B cell (primary cell): Measurements from ENCODE around the gene ACP3. TPM values are rescaled to one million over a fixed set of nuclear protein-coding genes. Genes with fewer than 3 reads are reported as not detected.

Experiments used
- ATAC-seq: fragments of 200-7000 bp; cut with Tn5 transposase; one replicate; pipeline ENCODE4 v1.10.0; 2021; ENCODE audit warnings: low read depth, mild to moderate bottlenecking, moderate number of reproducible peaks, moderate library complexity
- CTCF ChIA-PET: fragments of 350-600 bp; sonication (Branson Sonifier 250); formaldehyde crosslinking; loops from one replicate; lab custom pipeline; 2021; ENCODE audit warnings: antibody characterized with exemption, inconsistent platforms; lab: Charles Lee
- POLR2A ChIA-PET: fragments of 350-600 bp; sonication (Branson Sonifier 250); formaldehyde crosslinking; loops from one replicate; lab custom pipeline; 2021; ENCODE audit warnings: antibody characterized with exemption; lab: Charles Lee
- DNase-seq: peaks from one replicate; pipeline ENCODE4 v3.0.0; 2013
- H2AFZ ChIP-seq: 2 replicates; pipeline ENCODE4 v1.6.1; 2012; ENCODE audit warnings: mild to moderate bottlenecking, low read depth, low read length; ENCODE audit not compliant: insufficient read depth, poor library complexity, severe bottlenecking
- H3K27ac ChIP-seq, 2 donors: 1 replicate in 1 of 2; 2 replicates in 1 of 2; pipeline ENCODE4 v1.5.1; 2012 to 2013; ENCODE audit warnings: low read length in 2 of 2, mild to moderate bottlenecking in 2 of 2, moderate library complexity in 1 of 2
- H3K27me3 ChIP-seq, 4 experiments: fragments of 200-600 bp in 1 of 4; sonication (generic) in 1 of 4; replicated peaks in 1 of 4; 1 replicate in 2 of 4; 2 replicates in 2 of 4; pipeline versions ENCODE4 v1.6.1 to v1.7.0; 2013 to 2016; ENCODE audit warnings: low read length in 3 of 4, mild to moderate bottlenecking in 2 of 4, mixed read lengths in 1 of 4, moderate library complexity in 1 of 4; ENCODE audit not compliant: insufficient read depth in 4 of 4, control insufficient read depth in 3 of 4; ENCODE audit errors: control extremely low read depth in 1 of 4
- H3K36me3 ChIP-seq, 2 experiments: replicated peaks in 1 of 2; 1 replicate in 1 of 2; 2 replicates in 1 of 2; pipeline versions ENCODE4 v1.6.1 to v1.7.1; 2013; ENCODE audit warnings: low read length in 1 of 2; ENCODE audit not compliant: insufficient read depth in 2 of 2, control insufficient read depth in 1 of 2; ENCODE audit errors: control extremely low read depth in 1 of 2, extremely low read depth in 1 of 2
- H3K4me1 ChIP-seq, 2 donors: fragments of 200-600 bp in 1 of 2; sonication (generic) in 1 of 2; 1 replicate in 1 of 2; 2 replicates in 1 of 2; pipeline versions ENCODE4 v1.5.1 to v1.6.1; 2013 to 2017; ENCODE audit warnings: low read length in 2 of 2; ENCODE audit not compliant: control insufficient read depth in 2 of 2, insufficient read depth in 2 of 2
- H3K4me2 ChIP-seq: replicated peaks from 2 replicates; pipeline ENCODE3; 2012; ENCODE audit warnings: mild to moderate bottlenecking, low read depth, low read length; ENCODE audit not compliant: poor library complexity, severe bottlenecking
- H3K4me3 ChIP-seq, 5 experiments: fragments of 200-600 bp in 1 of 5; sonication (generic) in 1 of 5; 1 replicate in 3 of 5; 2 replicates in 2 of 5; pipeline versions ENCODE4 v1.5.1 to v1.7.0; 2011 to 2016; ENCODE audit warnings: low read length in 4 of 5, mild to moderate bottlenecking in 4 of 5, low read depth in 2 of 5, control low read depth in 1 of 5, moderate library complexity in 1 of 5; ENCODE audit not compliant: insufficient read depth in 1 of 5; ENCODE audit errors: control extremely low read depth in 1 of 5, extremely low read depth in 1 of 5
- H3K79me2 ChIP-seq: fragments of 200-600 bp; sonication (generic); one replicate; pipeline ENCODE4 v1.6.0; 2016; ENCODE audit warnings: low read length; ENCODE audit not compliant: control insufficient read depth, insufficient read depth
- H3K9ac ChIP-seq: fragments of 200-600 bp; sonication (generic); 2 replicates; pipeline ENCODE4 v1.6.1; 2017; ENCODE audit warnings: mild to moderate bottlenecking, low read length, moderate library complexity
- H3K9me3 ChIP-seq, 3 donors: one replicate each; pipeline versions ENCODE4 v1.6.1 to v1.7.1; 2013; ENCODE audit warnings: low read length in 2 of 3; ENCODE audit not compliant: control insufficient read depth in 2 of 3, insufficient read depth in 1 of 3; ENCODE audit errors: control extremely low read depth in 1 of 3
- H4K20me1 ChIP-seq: 2 replicates; pipeline ENCODE4 v1.6.0; 2012; ENCODE audit warnings: mild to moderate bottlenecking, low read length; ENCODE audit not compliant: insufficient read depth, control insufficient read depth, poor library complexity, severe bottlenecking
- H3K27ac Mint-ChIP-seq: one replicate; pipeline ENCODE4 v1.8.0; 2021; ENCODE audit warnings: mixed read lengths
- H3K27me3 Mint-ChIP-seq: one replicate; pipeline ENCODE4 v1.8.0; 2021; ENCODE audit warnings: mixed read lengths
- H3K4me1 Mint-ChIP-seq: one replicate; pipeline ENCODE4 v1.8.0; 2021; ENCODE audit warnings: mixed read lengths
- H3K4me3 Mint-ChIP-seq: one replicate; pipeline ENCODE4 v1.8.0; 2021; ENCODE audit warnings: mixed read lengths
- H3K9me3 Mint-ChIP-seq: one replicate; pipeline ENCODE4 v1.8.0; 2022; ENCODE audit warnings: mixed read lengths; ENCODE audit not compliant: insufficient read depth
- EZH2 ChIP-seq: IDR thresholded peaks from 2 replicates; pipeline ENCODE4 v1.6.1; 2012; ENCODE audit warnings: borderline replicate concordance, low read depth, mild to moderate bottlenecking, moderate library complexity, low read length; ENCODE audit not compliant: insufficient read depth, poor library complexity, severe bottlenecking
- WGBS: methylation state at CpG from one replicate; pipeline ENCODE4 v1.1.5; 2013; ENCODE audit warnings: missing lambda C conversion rate; ENCODE audit not compliant: insufficient coverage; 5-methylcytosine and 5-hydroxymethylcytosine counted together
- intact Hi-C: fragments of 100-400 bp; cut with micrococcal nuclease; formaldehyde crosslinking; loops from one replicate; pipeline ENCODE4 v1.10.0; 2022
- polyA minus RNA-seq: library from RNA; depleted of rRNA, polyadenylated mRNA; stranded (reverse); fragments of >200 nt; gene quantifications from 2 replicates; pipeline ENCODE4 v1.2.3, GENCODE V29; 2012
- polyA plus RNA-seq: library from polyadenylated mRNA; depleted of rRNA; stranded (reverse); fragments of >200 nt; gene quantifications from 2 replicates; pipeline ENCODE4 v1.2.3, GENCODE V29; 2012
- total RNA-seq, 2 donors: library from RNA; stranded (reverse); fragments of 120-200 nt in 1 of 2; gene quantifications; 1 replicate in 1 of 2; 2 replicates in 1 of 2; pipeline versions ENCODE4 v1.2.3 to v1.2.4, GENCODE V29; 2013 to 2022
- TF ChIP-seq, protein P1 (sequence below): fragments of 200-600 bp; IDR thresholded peaks from one replicate; pipeline ENCODE4 v1.8.0; 2022; ENCODE audit warnings: antibody characterized with exemption, mild to moderate bottlenecking

Gene ACP3, protein sequence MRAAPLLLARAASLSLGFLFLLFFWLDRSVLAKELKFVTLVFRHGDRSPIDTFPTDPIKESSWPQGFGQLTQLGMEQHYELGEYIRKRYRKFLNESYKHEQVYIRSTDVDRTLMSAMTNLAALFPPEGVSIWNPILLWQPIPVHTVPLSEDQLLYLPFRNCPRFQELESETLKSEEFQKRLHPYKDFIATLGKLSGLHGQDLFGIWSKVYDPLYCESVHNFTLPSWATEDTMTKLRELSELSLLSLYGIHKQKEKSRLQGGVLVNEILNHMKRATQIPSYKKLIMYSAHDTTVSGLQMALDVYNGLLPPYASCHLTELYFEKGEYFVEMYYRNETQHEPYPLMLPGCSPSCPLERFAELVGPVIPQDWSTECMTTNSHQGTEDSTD
- total RNA-seq (0.39 and 0.64 TPM in 2 replicates), polyA plus RNA-seq (0.19 and 0.36 TPM in 2 replicates), polyA minus RNA-seq (1.1 and 1.3 TPM in 2 replicates)
- 0.77 TPM for total RNA-seq (2013)

DNA sequence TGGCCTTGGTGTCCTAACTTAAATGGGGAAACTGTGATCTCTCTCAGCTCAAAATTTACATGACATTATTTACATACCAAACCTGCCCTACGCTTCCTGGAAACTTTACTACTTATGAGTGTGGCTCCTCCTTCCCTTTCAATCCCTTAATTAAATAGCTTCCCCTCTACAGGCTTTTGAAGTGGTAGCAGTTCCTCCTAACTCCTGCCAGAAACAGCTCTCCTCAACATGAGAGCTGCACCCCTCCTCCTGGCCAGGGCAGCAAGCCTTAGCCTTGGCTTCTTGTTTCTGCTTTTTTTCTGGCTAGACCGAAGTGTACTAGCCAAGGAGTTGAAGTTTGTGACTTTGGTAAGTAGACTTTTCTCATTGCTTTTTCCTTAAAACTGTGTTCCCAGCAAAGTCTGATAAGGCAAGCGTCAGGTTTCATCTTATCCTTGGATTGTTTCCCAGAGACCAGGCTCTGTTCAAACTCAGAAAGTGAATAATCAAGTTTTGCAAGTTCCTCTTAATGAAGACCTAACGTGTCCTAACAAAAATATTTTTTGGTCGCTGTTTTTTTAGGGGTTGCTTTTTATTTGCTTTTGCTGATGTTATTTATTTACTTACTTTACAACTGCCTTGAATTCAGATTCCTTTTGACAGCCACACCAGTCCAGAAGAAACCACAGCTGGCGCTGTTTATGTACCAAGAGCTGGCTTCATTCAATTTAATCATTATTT is at the start of gene ACP3:
ACP3 (plus strand) TSS at position 179 of the 720 bp plus-strand sequence; CDS start at position 229, 50 bp downstream.
- Histone ChIP-seq H2AFZ (peak within 1 kb of the TSS; percentile 21), H3K79me2 (no peaks in the 10 kb centered on the region), H3K27ac (no peak within 1 kb of the TSS), H3K4me3 (peak within 1 kb of the TSS in 1 of 5 experiments; percentile 1), H3K9ac (peak within 1 kb of the TSS; percentile 16), H4K20me1 (no peaks in the 10 kb centered on the region), H3K36me3 (no peaks in the 10 kb centered on the region), H3K9me3 (no peaks in the 10 kb centered on the region), H3K4me2 (no peak within 1 kb of the TSS), H3K27me3 (no peaks in the 10 kb centered on the region), H3K4me1 (peaks cover 0 to 7% of the 10 kb centered on the region in 2 donors)
- H3K9me3 Mint-ChIP-seq, result no peaks in the 10 kb centered on the region
- POLR2A ChIA-PET, result no interaction called here
- peak; percentile 28 for DNase-seq
- peaks cover 4% of the 10 kb centered on the region for H3K27me3 Mint-ChIP-seq
- H3K4me3 Mint-ChIP-seq, result peak within 1 kb of the TSS; percentile 53
- TF ChIP-seq, protein P1, sequence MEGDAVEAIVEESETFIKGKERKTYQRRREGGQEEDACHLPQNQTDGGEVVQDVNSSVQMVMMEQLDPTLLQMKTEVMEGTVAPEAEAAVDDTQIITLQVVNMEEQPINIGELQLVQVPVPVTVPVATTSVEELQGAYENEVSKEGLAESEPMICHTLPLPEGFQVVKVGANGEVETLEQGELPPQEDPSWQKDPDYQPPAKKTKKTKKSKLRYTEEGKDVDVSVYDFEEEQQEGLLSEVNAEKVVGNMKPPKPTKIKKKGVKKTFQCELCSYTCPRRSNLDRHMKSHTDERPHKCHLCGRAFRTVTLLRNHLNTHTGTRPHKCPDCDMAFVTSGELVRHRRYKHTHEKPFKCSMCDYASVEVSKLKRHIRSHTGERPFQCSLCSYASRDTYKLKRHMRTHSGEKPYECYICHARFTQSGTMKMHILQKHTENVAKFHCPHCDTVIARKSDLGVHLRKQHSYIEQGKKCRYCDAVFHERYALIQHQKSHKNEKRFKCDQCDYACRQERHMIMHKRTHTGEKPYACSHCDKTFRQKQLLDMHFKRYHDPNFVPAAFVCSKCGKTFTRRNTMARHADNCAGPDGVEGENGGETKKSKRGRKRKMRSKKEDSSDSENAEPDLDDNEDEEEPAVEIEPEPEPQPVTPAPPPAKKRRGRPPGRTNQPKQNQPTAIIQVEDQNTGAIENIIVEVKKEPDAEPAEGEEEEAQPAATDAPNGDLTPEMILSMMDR, result no peak
- TF ChIP-seq EZH2, result no peak
- peak; percentile 51 for ATAC-seq
- 49% methylated on average over 2 of the region's 6 CpGs for WGBS
- intact Hi-C loops, result no loop called here
- CTCF ChIA-PET, result interaction anchor here (0.7 kb wide), 1 partner anchor 26 kb away, joined by 3 read pairs; no protein-coding TSS in a partner anchor
- H3K27ac Mint-ChIP-seq, result no peak within 1 kb of the TSS
- H3K4me1 Mint-ChIP-seq, result peaks cover 7% of the 10 kb centered on the region

DNA sequence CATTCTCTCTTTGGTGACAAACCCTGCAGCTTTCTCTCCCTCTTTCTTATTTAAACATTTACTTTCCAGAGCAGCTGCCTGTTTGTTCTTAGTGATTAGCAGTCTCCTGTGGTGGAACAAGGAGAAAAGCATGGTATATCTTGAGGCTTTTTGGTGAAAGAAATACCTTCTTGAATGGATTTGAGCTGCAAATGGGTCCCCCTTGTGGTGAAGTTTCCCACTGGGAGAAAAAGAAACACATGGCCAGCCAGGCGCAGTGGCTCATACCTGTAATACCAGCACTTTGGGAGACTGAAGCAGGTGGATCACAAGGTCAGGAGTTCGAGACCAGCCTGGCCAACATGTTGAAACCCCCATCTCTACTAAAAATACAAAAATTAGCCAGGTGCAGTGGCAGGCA is 48.3 kb upstream of the ACP3 start:
- Histone ChIP-seq H3K27ac (no peak overlapping the region), H4K20me1 (no peaks in the 10 kb centered on the region), H2AFZ (no peak overlapping the region), H3K27me3 (peaks cover 0 to 2% (median 0%) of the 10 kb centered on the region in 4 experiments), H3K9me3 (no peaks in the 10 kb centered on the region), H3K4me1 (no peaks in the 10 kb centered on the region), H3K79me2 (no peaks in the 10 kb centered on the region), H3K36me3 (no peaks in the 10 kb centered on the region), H3K4me2 (no peak overlapping the region), H3K4me3 (no peak overlapping the region), H3K9ac (no peak overlapping the region)
- DNase-seq (no peak), ATAC-seq (no peak)
- Mint-ChIP-seq H3K27me3 (peaks cover 9% of the 10 kb centered on the region), H3K9me3 (no peaks in the 10 kb centered on the region), H3K27ac (no peak overlapping the region), H3K4me3 (no peak overlapping the region), H3K4me1 (no peaks in the 10 kb centered on the region)
- intact Hi-C loops, result no loop called here
- POLR2A ChIA-PET, result no interaction called here
- WGBS, result 100% methylated on average over 2 of the region's 2 CpGs
- no peak for TF ChIP-seq EZH2
- TF ChIP-seq, protein P1, result no peak
- CTCF ChIA-PET, result no interaction called here
